Measurements from ENCODE around the gene PRSS58.

DNA sequence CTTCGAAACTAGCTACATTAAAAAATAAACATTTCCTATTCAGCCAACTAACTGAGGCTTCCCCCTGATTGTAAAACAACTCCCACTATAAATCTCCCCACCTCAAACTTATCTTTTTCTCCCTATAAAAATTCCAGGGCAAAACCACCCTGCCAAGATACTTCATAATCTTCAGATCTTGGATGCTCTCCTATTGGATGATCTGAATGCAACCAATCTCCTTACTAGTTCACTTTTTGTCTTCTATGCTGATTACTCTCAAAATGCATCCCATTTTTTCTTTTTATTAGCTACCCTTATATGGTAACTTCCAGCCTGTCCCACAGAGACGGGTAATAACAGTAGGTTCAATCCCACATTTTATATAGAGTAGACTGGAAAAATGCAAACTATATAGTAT is 15.0 kb upstream of the PRSS58 start:
- TF ChIP-seq, protein P1, sequence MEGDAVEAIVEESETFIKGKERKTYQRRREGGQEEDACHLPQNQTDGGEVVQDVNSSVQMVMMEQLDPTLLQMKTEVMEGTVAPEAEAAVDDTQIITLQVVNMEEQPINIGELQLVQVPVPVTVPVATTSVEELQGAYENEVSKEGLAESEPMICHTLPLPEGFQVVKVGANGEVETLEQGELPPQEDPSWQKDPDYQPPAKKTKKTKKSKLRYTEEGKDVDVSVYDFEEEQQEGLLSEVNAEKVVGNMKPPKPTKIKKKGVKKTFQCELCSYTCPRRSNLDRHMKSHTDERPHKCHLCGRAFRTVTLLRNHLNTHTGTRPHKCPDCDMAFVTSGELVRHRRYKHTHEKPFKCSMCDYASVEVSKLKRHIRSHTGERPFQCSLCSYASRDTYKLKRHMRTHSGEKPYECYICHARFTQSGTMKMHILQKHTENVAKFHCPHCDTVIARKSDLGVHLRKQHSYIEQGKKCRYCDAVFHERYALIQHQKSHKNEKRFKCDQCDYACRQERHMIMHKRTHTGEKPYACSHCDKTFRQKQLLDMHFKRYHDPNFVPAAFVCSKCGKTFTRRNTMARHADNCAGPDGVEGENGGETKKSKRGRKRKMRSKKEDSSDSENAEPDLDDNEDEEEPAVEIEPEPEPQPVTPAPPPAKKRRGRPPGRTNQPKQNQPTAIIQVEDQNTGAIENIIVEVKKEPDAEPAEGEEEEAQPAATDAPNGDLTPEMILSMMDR (IDR thresholded peaks at IDR 0.05): no peak
- TF ChIP-seq POLR2A (IDR thresholded peaks at IDR 0.05) (no peak), POLR2AphosphoS5 (IDR thresholded peaks at IDR 0.05) (no peak)
